IPS-NIHi11 (cell line): ENCODE data around the gene IFI30.

ENCODE experiments used
- DNase-seq: peaks from one replicate; pipeline ENCODE4 v3.0.0; 2012; ENCODE audit warnings: mixed read lengths, low spot score

IFI30 gene

GRCh38 chr19:18225702-18226468, 52.3 kb downstream of the IFI30 start, which contains the start of gene PDE4C:
TSS of gene PDE4C (minus strand) at chr19:18226438. CDS start at chr19:18226415, 23 bp downstream.
- no peak for DNase-seq

- no peak for DNase-seq
Observed at GRCh38 chr19:18226956-18227780, 53.6 kb downstream of the IFI30 start.
